ENCODE measurements around the gene C16orf86.
"Not testable (repeated sequence)": the region's sequence is repeated elsewhere in the genome, so short reads cannot be mapped to it uniquely, and the experiment has no call there.

C16orf86 gene

DNA sequence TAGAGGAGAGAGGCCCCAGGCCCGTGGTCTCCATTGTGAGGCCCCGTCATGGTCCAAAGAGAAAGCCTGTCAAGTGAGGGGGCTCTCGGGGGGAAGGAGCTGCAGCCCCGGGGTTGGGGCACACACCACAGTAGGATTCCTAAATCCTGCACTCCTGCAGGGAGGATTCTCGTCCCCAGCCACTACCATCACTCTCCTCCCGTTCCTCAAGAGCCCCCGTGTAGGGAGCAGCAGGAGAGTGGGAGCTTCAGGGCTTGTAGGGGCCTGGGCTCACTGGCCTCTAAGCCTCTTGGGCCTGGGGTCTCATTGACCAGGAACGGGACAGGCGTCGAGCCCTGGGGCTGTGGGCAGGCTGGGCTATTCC, 821 bp downstream of the C16orf86 start:
- DNase-seq (ENCODE audit: low read depth), result no peak

DNA sequence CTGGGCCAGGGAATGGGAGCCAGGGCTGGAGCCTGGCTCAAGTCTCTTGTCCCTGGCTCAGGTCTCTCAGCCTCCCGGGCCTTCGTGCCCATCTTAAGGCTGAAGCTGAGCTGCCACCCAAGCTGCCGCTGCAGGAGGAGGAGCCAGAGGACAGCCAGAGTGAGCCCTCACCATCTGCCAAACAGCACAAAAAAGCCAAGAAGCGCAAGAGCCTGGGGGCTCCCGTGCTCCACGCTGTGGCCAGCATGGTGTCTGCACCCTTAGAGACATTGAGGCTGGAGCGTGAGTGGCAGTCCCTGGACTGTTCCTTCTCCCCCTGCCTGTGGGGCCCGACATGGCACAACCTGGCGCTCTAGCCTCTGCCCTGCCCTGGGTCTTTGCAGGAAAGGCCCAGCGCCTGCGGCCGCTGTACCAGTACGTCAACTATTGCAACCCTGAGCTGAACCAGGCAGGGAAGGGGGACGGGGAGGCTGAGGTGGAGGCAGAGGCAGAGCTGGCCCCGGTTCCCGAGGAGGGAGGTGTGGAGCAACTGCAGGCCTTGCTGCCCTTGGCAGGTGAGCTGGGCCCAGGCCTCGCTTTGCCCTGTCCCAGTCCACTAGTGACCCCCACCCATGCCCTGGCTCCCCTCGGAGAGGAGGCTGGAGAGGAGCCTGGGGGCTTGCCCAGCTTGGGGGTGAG, 1.3 kb downstream of the C16orf86 start:
- peak; percentile 89 for DNase-seq (ENCODE audit: low read depth)

DNA sequence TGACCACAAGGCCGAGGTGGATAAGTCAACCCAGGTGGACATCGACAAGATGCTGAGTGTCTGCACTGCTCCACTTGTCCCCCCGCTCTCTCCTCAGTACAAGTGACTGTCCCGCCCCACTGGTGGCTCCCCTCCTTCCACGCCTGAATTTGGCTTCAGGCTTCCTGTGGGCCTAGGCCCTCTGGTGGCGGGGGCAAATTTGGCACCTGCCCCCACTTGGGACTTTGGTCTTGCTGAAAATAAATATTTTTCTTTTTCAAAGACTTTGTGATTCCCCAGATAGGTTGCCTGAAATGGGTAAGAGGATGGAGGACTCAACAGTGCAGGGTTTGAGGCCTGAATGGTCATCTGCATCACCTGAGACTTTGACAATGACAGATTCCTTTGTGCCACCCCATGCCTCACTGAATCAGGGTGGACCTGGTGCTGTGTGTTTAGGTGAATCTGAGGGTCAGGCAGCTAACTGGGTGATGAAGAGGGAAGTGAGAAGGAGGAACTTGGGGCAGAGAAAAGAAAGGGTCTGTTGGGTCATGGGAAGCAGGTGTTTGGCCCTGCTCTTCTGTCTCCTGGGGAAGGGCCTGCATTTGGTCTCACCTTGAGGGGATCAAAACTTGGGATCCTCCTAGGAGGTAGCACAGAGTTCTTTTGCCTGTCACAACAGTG, 2.0 kb downstream of the C16orf86 start:
- no peak for DNase-seq (ENCODE audit: low read depth)

DNA sequence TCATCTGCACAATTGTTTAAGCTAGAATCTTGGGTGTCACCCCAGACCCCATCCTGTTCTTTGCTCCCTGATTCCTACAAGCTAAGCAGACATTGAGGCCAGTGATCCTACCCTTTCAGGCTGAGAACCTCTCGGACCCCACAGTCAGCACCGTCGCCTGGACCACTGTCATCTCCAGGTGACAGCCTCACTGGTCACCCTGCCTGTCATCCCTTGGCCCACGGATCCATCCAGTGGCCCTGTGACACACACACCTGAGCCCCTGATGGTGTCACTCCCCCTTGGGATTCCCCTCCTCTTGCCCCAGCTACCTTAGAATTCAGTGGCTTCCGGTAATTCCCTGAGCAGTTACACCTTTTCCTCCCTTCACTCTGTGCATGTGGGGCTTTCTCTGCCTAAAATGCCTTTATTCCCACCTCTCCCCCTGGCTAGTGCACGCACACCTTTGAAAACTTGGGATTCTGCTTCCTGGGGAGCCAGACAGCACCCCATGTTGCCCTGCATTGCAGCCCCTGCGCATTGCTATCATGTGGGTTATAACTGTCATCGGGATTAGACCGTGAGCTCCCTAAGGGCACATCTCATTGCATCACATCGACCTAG, 3.0 kb downstream of the C16orf86 start:
- DNase-seq (ENCODE audit: low read depth), result no peak

DNA sequence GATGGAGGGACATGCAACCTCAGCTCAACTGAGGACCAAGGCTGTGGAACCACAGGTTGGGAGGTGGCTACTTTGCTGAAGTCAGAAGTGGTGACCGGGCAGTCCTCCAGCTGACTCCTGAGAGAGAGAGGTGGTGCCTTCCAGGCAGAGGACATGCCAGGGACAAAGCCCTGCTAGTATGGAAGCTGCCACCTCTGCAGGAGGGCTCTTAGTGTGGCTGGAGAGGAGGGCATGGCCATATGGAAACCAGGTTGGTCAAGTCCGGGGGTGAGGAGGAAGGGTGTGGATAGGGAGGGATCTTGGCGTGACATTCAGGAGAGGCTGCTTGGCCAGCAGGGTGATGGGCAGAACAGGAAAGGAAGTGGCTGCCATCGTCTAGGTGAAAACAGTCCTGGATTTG, 5.7 kb downstream of the C16orf86 start:
- no peak for DNase-seq (ENCODE audit: low read depth)

DNA sequence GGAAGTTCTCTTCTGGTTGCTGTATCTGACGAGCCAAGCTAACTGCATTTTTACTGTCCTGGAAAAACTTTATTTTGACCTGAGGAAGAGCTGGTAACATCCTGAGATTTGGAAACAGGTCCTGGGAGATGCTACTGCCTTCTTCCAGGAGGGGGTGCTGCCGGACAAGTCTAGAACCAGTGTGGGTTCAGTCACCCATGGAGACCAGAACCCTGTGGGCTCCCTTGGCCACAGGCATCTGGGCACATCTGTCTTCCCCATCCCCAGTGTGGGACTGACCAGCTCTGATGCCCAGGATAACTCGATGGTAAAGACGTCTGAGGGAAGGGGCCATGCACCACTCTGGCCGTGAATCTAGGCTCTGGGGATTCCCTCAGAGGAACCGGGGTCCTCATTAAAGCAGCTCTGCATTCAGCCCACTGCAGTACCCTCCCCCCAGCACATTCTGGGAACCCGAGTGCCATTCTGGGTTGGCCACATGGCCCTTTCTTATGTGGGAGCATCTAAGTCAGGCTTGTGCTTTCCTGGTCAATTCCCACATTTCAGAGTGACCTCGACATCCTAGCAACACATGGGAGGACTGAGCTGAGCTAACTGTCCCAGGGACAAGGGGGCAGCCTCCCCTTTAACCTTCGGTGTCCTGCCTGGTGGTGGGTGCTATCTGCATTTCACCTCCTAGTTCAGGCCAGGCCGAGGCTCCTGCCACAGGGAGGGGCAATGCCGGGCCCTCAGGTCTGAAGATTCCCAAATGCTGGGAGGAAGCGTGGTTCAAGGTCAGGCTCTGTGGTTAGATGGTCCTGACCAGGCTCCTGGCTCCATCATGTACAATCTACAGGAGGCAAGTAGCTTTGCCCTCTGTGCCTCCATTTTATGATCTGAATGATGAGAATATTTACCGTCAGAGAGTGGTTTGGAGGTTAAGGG, 6.4 kb downstream of the C16orf86 start:
- DNase-seq (ENCODE audit: low read depth), result peak; percentile 57

DNA sequence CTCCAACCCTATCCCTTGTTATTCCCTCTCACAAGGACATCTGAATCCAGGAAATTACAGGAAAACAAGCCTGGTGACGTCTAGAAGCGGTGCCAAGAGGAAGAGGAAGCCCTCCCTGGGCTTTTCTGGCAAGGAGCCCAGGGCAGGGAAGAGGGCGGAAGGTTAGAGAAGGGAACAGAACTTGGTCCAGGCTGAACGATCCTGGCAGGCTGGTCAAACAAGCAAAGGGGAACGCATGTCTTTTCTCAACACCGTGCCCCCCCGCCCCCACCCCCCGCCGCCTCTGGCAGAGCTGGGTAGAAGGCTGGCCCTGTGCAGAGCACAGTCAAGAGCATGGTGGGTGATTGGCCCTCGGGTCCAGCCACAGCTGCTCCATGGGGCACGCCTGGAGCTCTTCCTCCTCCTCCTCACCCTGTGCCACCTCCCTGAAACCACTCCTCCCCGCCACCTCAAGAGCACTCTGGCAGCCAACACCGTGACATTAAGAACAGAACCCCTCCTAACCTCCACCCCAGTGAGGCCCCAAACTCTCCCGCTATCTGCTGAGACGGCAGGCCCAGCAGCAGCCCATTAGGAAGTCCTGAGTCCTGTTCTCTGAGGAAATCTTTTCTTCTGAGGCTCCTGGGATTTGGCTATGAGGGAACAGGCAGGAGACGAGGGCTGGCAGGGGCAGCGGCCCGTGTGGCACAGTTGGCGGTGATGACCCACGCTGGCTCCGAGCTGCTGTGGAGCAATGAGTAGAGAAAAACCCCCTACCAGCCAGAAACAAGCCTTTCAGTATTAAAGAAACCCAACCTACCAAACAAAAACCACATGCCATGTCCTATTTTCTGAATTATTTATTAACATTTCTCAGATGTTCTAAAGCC, 7.3 kb downstream of the C16orf86 start:
- no peak for DNase-seq (ENCODE audit: low read depth)

DNA sequence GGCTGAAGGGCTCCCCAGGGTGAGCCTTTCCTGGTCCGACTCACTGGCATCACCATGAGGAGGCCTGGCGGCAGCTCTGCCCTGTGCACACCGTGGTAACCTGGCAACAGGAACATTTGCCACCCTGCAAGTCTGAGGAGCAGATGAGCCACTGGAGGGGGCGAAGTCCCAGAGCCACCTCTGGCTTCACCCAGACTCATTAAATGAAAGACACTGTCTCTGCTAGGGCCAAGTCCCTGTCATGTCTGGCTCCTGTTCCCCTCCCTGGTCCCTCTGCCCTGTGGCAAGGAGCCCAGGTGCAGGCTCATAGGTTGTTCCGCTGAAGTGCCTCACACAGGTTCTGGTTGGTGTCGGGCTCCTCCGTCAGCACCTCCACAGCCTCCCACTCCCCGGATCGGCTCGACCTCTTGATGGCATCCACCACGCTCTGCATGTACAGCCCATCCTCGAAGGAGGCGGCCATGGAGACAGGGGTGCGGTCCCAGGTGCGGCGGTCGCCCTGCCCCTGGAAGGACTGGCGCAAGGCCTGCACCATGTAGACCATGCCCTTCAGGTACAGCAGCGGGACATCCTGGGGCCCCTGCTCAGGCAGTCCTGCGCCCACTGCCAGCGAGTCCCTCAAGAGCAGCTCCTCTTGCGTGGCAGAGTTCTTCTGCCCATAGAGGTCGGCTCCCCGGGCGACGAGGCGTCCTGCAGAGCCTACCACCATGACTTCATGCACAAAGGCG, 8.4 kb downstream of the C16orf86 start:
- DNase-seq (ENCODE audit: low read depth), result no peak

DNA sequence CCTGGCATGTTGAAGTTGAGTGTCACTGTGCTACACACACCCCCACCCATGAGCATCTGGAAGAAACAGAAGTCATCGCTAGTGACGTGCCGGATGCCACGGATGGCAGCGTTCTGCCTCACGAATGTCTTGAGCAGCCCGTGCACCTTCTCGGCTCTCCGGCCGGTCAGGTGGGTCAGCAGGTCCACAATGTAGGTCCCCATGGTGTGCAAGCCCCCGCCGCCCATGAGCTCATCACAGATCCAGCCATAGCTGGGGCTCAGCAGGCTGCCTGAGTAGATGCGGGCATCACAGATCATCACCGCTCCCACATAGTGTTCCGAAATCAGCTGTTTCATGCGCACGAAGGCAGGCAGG, 8.9 kb downstream of the C16orf86 start:
- DNase-seq (ENCODE audit: low read depth), result no peak

DNA sequence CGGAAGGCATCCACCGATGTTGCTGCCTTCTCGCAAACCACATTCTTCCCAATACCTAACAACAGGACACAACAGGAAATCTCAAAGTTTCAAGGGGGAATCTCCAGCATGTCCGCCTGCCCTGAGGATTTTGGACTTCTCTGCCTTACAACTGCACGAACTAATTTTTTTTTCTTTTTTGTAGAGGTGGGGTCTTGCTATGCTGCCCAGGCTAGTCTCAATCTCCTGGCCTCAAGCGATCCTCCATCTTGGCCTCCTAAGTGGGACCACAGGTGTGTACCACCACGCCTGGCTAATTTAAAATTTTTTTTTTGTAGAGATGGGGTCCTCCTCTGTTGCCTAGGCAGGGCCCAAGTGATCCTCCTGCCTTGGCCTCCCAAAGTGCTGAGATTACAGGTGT, 9.4 kb downstream of the C16orf86 start:
- DNase-seq (ENCODE audit: low read depth), result no peak

DNA sequence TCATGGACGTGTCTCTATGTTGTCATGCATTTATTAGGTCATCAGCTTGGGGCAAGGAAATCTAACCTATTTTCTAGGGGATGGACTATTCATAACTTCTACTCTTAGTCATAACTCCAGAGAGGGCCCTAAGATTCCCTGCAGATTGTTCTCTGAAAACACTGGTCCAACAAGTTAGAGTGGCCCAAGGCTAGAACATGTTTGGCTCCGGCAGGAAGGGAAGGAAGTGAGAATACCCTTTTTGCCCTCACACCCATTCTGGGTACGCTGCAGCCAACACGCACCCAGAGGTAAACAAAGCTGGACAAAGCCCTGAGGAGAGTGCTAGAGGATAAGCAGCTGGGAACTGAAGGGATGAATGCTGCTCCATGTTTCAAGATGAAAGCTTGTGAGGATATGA, 9.9 kb downstream of the C16orf86 start:
- DNase-seq (ENCODE audit: low read depth), result no peak

DNA sequence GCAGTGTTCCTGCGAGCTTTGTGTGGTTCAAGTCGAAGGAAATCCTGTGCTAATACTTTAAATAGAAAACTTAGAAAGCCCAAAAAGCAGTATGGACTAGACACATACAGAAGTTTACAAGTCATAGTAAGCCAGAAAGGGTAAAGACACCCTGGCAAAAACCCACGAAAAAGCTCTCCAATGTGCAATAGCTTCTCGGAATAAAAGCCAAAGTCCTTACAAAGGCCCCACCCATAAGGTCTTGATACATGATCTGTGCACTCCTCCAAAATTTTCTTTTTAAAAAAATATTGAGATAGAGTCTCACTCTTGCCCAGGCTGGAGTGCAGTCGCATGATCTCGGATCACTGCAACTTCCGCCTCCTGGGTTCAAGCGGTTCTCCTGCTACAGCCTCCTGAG, 10.3 kb downstream of the C16orf86 start:
- DNase-seq (ENCODE audit: low read depth), result no peak

DNA sequence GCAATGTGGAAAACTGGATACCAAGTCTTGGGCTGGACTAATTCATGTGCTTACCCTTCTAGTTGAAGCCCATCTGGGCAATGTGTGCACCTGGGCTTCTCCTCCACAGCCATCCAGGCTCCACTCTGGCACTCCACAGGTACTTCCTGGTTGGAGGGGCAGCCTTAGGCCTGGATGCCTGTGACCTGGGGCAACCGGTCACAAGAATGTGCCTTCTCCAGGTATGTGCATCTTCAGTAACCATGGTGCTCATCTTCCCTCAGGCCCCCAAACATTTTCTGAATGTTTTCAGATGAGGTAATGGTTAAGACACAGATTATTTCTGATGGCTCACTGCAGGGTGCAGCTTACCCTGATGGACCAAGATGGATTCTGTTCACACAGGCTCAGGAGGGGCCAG, 11.1 kb downstream of the C16orf86 start:
- DNase-seq (ENCODE audit: low read depth), result no peak

DNA sequence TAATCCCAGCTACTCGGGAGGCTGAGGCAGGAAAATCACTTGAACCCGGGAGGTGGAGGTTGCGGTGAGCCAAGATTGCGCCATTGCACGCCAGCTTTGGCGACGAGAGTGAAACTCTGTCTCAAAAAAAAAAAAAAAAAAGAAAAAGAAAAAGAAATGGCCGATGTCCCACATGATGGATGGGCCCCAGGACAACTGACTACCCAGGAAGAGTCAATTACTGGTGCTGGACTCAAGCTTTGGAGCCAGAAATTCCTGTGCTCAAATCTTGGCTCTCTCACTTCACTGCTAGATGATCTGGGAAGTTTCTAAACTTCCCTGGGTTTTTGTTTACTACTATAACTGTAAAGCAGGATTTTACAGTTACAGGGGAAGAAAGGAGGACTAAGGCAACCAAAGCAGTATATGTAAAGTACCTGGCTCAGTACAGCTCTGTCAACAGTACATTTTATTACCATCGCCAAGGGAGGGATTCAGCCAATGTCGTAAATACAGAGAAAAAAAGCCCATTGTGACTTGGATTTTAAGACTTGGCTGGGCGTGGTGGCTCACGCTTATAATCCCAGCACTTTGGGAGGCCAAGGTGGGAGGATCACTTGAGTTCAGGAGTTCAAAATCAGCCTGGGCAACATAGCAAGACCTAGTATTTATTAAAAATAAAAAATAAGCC, 11.9 kb downstream of the C16orf86 start:
- DNase-seq (ENCODE audit: low read depth), result no peak

DNA sequence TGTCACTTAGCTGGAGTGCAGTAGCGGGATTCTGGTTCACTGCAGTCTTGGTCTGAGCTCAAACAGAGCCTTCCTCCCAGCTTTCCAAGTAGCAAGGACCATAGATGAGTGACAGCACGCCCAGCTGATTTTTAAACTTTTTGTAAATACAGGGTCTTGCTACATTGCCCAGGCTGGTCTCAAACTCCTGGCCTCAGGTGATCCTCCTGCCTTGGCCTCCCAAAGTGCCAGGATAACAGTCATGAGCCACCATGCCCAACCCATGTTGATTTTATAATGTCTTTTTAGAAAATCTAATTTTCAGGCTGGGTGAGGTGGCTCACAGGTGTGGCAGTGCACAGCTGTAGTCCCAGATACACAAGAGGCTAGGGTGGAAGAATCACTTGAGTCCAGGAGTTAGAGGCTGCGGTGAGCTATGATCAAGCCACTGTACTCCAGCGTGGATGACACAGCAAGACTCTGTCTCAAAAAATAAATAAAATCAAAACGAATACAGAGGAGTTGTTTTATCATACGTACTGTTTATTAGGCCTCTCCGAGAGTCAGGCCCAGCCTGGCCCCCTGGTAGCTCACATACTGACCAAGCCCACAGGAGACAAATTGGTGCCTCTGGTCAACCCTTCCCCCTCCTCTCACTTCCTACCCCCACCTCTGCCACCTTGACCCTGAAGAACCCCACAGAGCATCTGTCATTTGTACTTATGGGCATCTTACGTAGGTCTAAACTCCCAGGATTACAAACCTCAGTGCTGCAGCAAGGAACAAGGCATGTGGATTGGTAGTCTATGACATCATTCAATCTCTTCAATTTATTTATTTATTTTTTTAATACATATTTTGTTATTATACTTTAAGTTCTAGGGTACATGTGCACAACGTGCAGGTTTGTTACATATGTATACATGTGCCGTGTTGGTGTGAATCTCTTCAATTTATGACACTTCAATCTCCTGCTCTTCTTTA, 13.6 kb downstream of the C16orf86 start:
- DNase-seq (ENCODE audit: low read depth), result no peak

DNA sequence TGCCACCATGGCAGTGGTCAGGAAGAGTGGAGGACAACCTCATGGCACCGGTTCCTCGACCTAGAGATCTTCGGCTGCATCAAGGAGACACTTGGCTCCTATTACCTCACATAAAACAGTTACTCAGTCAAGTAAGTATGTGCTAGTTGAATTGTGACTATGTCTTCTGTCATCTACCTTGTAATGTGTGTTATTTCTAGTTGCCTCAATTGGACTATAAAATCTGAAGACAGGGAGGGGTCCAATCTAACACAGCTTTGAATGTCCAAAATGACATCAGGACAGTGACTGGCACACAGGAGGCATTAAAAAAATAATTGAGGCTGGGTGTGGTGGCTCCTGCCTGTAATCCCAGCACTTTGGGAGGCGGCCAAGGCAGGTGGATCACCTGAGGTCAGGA, 17.2 kb downstream of the C16orf86 start:
- no peak for DNase-seq (ENCODE audit: low read depth)

DNA sequence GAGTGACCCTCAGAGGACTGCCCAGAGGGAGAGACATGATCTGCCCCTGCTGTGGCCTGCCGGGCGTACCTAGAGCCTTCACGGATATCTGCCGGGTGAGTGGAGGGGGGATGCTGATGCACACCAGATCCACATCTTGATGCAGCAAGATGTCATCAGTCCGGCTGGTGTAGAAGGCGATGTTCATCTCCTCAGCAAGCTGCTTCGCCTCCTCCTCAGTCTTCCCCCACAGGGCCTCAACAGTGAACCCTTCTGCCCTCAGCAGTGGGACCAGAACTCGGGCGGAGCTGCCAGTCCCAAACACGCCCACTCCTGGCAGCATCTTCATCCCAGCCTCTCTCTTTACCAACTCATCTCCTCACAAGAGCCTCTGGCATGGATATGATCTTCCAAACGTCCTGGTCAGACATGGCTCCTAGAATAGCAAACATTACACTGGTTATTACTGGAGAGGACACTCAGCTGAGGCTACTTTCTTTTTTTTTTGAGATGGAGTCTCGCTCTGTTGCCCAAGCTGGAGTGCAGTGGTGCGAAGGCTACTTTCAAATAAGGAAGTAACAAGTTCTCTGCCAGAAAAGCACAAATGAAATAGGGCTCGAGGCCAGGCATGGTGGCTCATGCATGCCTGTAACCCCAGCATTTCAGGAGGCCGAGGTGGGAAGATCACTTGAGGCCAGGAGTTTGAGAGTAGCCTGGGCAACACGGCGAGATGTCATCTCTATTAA, 18.9 kb downstream of the C16orf86 start:
- no peak for DNase-seq (ENCODE audit: low read depth)

DNA sequence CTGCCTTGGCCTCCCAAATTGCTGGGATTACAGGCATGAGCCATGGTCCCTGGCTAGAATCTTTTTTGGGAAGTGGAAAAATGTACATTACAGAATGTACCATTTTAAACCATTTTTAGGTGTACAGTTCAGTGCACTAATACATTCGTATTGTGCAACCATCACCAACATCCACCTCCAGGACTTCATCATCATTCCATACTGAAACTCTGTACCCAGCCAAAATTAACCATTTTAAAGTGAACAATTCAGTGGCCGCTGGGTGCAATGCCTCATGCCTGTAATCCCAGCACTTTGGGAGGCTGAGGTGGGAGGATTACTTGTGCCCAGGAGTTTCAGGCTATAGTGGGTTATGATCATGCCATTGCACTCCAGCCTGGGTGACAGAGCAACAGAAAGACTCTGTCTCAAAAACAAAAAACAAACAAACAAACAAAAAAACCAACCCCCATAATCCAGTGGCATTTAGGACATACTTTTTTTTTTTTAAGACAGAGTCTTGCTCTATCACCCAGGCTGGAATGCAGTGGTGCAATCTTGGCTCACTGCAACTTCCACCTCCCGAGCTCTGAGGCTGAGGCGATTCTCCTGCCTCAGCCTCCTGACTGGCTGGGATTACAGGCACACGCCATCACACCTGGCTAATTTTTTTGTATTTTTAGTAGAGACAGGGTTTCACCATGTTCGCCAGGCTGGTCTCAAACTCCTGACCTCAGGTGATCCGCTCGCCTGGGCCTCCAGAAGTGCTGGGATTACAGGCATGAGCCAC, 27.1 kb downstream of the C16orf86 start:
- not testable (repeated sequence) for DNase-seq (ENCODE audit: low read depth)
